VCaP (cell line): ENCODE data around the gene NRP2.

Experiments used
- H3K27ac ChIP-seq: fragments of 450-650 bp; 2 replicates; pipeline ENCODE4 v1.5.1; 2017
- TF ChIP-seq, protein P1 (sequence below): fragments of 450-650 bp; conservative IDR thresholded peaks from 2 replicates; pipeline ENCODE4 v1.5.1; 2017; ENCODE audit warnings: mild to moderate bottlenecking, moderate library complexity

Gene NRP2

GRCh38 chr2:205783872-205784499 lies 101.7 kb downstream of the NRP2 start:
- no peak overlapping the region for H3K27ac ChIP-seq
- TF ChIP-seq, protein P1, sequence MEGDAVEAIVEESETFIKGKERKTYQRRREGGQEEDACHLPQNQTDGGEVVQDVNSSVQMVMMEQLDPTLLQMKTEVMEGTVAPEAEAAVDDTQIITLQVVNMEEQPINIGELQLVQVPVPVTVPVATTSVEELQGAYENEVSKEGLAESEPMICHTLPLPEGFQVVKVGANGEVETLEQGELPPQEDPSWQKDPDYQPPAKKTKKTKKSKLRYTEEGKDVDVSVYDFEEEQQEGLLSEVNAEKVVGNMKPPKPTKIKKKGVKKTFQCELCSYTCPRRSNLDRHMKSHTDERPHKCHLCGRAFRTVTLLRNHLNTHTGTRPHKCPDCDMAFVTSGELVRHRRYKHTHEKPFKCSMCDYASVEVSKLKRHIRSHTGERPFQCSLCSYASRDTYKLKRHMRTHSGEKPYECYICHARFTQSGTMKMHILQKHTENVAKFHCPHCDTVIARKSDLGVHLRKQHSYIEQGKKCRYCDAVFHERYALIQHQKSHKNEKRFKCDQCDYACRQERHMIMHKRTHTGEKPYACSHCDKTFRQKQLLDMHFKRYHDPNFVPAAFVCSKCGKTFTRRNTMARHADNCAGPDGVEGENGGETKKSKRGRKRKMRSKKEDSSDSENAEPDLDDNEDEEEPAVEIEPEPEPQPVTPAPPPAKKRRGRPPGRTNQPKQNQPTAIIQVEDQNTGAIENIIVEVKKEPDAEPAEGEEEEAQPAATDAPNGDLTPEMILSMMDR = no peak

DNA sequence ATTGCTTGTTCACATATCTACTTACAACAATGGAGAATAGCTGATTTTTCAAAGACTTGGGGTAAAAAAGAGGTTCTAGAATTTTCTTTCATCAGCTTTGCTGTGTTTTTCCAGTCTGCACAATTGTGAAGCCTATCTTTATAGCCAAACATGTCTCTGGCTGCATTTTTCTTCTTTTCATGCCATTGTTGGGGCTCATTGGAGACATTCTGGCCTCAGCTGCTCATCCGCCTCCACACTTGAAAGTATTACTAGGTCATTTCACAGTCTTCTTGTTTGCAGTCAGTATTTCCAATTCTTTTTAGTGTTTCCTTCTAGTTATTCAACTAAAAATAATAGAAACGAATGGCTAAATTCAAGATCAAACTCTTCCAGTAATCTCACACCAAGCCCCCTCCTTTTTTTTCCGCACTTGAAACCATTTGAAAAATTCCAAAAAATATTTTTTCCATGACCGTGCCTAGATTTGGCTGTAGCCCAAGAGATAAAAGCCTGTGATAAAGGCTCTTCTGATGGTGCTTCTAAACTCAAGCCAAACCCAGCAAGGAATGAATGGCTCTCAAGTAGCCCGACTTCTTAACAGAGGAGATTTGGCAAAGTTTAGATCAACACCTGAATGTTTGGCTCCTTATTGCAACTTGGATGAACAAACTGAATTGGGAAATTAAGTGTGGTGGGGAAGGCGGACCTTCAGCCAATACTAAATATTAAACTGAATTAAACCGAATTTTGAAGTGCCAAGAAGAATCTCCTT lies 103.4 kb downstream of the NRP2 start:
- TF ChIP-seq, protein P1 = no peak
- H3K27ac ChIP-seq = no peak overlapping the region

- TF ChIP-seq, protein P1 = no peak
- no peak overlapping the region for H3K27ac ChIP-seq
Measured at GRCh38 chr2:205786976-205787375, 104.7 kb downstream of the NRP2 start.

GRCh38 chr2:205787761-205788160 lies 105.5 kb downstream of the NRP2 start:
- TF ChIP-seq, protein P1 = no peak

DNA sequence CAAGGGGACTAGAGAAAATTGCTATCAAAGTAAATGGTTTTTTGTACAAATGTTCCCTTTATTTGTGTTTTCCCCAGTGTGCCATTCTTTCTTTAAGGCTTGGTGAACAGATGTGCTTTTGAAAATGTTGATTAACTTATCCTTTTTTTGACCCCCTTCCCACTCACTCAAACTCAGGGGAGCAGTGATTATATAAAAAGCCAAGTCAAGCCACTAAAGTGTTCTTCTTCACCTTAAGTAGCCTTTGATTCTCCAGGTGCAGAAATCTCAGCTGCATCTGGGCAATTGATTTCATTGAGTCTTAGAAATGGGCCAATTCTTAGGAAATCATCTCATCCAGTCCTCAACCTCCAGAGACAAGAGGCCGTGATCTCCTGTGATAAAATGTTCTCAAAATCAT lies 107.6 kb downstream of the NRP2 start:
- TF ChIP-seq, protein P1 = no peak
- H3K27ac ChIP-seq = no peak overlapping the region

More at GRCh38 chr2:205787761-205788160, 105.5 kb downstream of the NRP2 start:
- H3K27ac ChIP-seq = no peak overlapping the region

DNA sequence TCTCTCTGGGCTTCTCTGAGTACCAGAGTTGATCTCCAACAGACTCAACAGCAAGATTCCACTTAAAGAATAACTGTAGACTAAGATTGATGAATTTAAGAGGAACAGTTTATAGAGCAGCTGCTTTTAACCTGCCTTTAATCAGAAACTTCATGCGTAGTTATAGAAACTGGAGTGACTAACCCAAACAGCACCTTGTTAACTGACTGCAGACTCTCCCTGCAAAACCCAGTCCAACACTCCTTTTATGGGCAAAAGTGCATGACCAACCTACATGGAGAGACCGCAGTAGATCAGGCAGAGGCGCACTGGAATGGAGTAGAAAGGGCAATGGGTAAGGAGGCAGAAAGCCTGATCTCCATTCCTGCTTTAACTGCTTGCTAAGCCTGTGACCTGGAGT lies 110.6 kb downstream of the NRP2 start:
- H3K27ac ChIP-seq = no peak overlapping the region
- TF ChIP-seq, protein P1 = no peak

DNA sequence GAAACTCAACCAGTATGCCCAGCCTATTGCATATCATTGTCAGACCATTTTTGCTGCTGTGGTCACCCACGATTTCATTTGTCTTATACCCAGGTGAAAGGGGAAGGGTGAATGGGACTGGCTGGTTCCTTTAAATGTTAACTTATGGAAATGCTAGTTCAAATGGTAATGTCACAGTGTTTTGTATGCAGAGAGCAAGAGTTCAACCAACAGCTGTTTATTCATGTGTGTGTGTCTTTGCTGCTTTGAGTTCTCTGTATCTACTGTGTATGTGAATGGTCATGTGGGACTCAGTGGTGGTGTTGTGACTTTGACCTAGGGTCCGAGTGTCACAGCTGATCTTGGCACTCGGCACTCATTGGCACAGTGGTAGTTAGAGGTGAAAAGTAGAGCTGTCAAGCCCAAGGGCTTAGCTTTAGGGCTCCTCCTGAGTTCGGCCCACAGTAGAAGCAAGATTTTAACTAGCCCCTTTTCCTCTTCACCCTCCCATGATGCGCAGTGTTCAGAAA lies 114.6 kb downstream of the NRP2 start:
- TF ChIP-seq, protein P1 = no peak
- H3K27ac ChIP-seq = no peak overlapping the region
